Activated T-cell treated with anti-CD3 and anti-CD28 coated beads for 48 hours (primary cell): ENCODE measurements around the gene KRTAP20-1.

Experiments
- DNase-seq: peaks from one replicate; pipeline ENCODE4 v3.0.0-alpha.2; 2020; ENCODE audit warnings: low read depth

The KRTAP20-1 gene

GRCh38 chr21:30616125-30616524, at the start of gene KRTAP20-1:
TSS of gene KRTAP20-1 (plus strand) at chr21:30616425. CDS start at chr21:30616455, 30 bp downstream.
- no peak for DNase-seq

GRCh38 chr21:30567617-30568016, 48.6 kb upstream of the KRTAP20-1 start:
- no peak for DNase-seq

- no peak for DNase-seq
These were observed 38.5 kb upstream of the KRTAP20-1 start for GRCh38 chr21:30577766-30578165.

GRCh38 chr21:30579346-30579745, 36.9 kb upstream of the KRTAP20-1 start:
- no peak for DNase-seq

- DNase-seq: no peak
These were observed 36.1 kb upstream of the KRTAP20-1 start for GRCh38 chr21:30580132-30580531.

- no peak for DNase-seq
These were observed 33.4 kb upstream of the KRTAP20-1 start for GRCh38 chr21:30582870-30583269.

GRCh38 chr21:30590297-30590696, 25.9 kb upstream of the KRTAP20-1 start, which contains the start of gene KRTAP22-2:
TSS of gene KRTAP22-2 (minus strand) at chr21:30590397.
- DNase-seq: no peak

GRCh38 chr21:30592140-30592539, 24.1 kb upstream of the KRTAP20-1 start, which contains the start of gene KRTAP6-3:
TSS of gene KRTAP6-3 (plus strand) at chr21:30592440. CDS start at chr21:30592446, 6 bp downstream.
- DNase-seq: no peak

GRCh38 chr21:30598802-30599201, 17.4 kb upstream of the KRTAP20-1 start, which contains the start of gene KRTAP6-2:
TSS of gene KRTAP6-2 (minus strand) at chr21:30598902. CDS start at chr21:30598874, 28 bp downstream.
- DNase-seq: no peak

- no peak for DNase-seq
These were observed 15.4 kb upstream of the KRTAP20-1 start, which contains the start of gene KRTAP22-1 for GRCh38 chr21:30600787-30601186. TSS of gene KRTAP22-1 (plus strand) at chr21:30601087.

GRCh38 chr21:30605968-30606367, 10.3 kb upstream of the KRTAP20-1 start:
- DNase-seq: no peak

- DNase-seq: no peak
These were observed 4.1 kb upstream of the KRTAP20-1 start for GRCh38 chr21:30612132-30612531.

GRCh38 chr21:30613836-30614235, 2.4 kb upstream of the KRTAP20-1 start, which contains the start of gene KRTAP6-1:
TSS of gene KRTAP6-1 (minus strand) at chr21:30613930. CDS start at chr21:30613904, 26 bp downstream.
- no peak for DNase-seq

- DNase-seq: no peak
These were observed 1.0 kb upstream of the KRTAP20-1 start for GRCh38 chr21:30615199-30615598.

- DNase-seq: no peak
These were observed 3.9 kb downstream of the KRTAP20-1 start for GRCh38 chr21:30620080-30620479.

GRCh38 chr21:30620522-30620921, 4.3 kb downstream of the KRTAP20-1 start, which contains the start of gene KRTAP20-4:
TSS of gene KRTAP20-4 (plus strand) at chr21:30620627.
- DNase-seq: no peak

GRCh38 chr21:30623362-30623761, 7.1 kb downstream of the KRTAP20-1 start:
- DNase-seq: no peak

- DNase-seq: no peak
These were observed 9.4 kb downstream of the KRTAP20-1 start for GRCh38 chr21:30625449-30626165.

GRCh38 chr21:30628109-30628508, 11.9 kb downstream of the KRTAP20-1 start:
- DNase-seq: no peak

- no peak for DNase-seq
These were observed 13.0 kb downstream of the KRTAP20-1 start for GRCh38 chr21:30629200-30629599.

GRCh38 chr21:30634906-30635305, 18.7 kb downstream of the KRTAP20-1 start, which contains the start of gene KRTAP20-2:
TSS of gene KRTAP20-2 (plus strand) at chr21:30635206. CDS start at chr21:30635264, 58 bp downstream.
- DNase-seq: no peak

GRCh38 chr21:30638686-30639085, 22.5 kb downstream of the KRTAP20-1 start:
- DNase-seq: no peak

GRCh38 chr21:30642564-30642963, 26.3 kb downstream of the KRTAP20-1 start, which contains the start of gene KRTAP20-3:
TSS of gene KRTAP20-3 (plus strand) at chr21:30642864.
- no peak for DNase-seq
